HG03571 (cell line): ENCODE results near the gene ENTPD5.
"Not testable (repeated sequence)": the region's sequence is repeated elsewhere in the genome, so short reads cannot be mapped to it uniquely, and the experiment has no call there.

Experiments
- ATAC-seq: cut with Tn5 transposase; IDR thresholded peaks from one replicate; pipeline ENCODE4 v1.9.1; 2021; ENCODE audit not compliant: unreplicated experiment

ENTPD5 gene

GRCh38 chr14:74008843-74009499 is 10.1 kb downstream of the ENTPD5 start:
- ATAC-seq: no peak

DNA sequence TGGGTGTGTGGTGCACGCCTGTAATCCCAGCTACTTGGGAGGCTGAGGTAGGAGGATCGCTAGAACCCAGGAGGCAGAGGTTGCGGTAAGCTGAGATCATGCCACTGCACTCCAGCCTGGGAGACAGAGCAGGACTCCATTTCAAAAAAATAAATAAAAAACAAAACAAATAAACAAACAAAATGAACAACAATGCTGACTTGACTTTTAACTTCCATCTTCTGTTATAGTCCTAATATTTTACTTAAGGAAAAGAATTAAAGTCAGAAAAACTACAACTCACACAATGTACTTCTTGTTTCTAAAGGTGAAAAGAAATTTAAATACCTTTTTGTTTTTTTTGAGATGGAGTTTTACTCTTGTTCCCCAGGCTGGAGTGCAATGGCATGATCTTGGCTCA is 13.4 kb downstream of the ENTPD5 start:
- ATAC-seq: not testable (repeated sequence)

- no peak for ATAC-seq
Measured at GRCh38 chr14:73998726-73999125, 20.4 kb downstream of the ENTPD5 start.

- ATAC-seq: no peak
Measured at GRCh38 chr14:73997944-73998447, 21.1 kb downstream of the ENTPD5 start.

GRCh38 chr14:73997108-73997943 is 21.8 kb downstream of the ENTPD5 start:
- no peak for ATAC-seq

GRCh38 chr14:73996731-73997107 is 22.4 kb downstream of the ENTPD5 start:
- ATAC-seq: no peak

GRCh38 chr14:73995977-73996378 is 23.1 kb downstream of the ENTPD5 start:
- no peak for ATAC-seq

DNA sequence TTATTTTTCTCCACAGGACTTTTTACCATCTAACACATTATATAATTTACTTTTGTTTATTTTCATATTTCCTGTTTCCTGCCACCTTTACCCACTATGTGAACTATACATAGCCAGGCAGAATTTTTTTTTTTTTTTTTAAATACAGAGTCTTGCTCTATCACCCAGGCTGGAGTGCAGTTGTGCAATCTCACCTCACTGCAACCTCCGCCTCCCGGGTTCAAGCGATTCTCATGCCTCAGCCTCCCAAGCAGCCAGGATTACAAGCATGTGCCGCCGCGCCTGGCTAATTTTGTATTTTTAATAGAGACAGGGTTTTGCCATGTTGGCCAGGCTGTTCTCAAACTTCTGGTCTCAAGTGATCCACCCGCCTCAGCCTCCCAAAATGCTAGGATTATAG is 24.2 kb downstream of the ENTPD5 start:
- not testable (repeated sequence) for ATAC-seq

- ATAC-seq: no peak
Measured at GRCh38 chr14:73991092-73991491, 28.0 kb downstream of the ENTPD5 start.

DNA sequence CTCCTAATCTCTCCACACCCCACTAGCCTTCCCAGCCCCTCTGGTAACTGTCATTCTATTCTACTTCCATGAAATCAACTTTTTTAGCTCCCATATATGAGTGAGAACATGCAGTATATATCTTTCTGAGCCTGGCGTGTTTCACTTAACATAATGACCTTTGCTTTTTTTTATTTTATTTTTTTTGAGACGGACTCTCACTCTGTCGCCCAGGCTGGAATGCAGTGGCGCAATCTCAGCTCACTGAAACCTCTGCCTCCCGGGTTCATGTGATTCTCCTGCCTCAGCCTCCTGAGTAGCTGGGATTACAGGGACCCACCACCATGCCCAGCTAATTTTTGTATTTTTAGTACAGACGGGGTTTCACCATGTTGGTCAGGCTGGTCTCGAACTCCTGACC is 30.4 kb downstream of the ENTPD5 start:
- ATAC-seq: not testable (repeated sequence)

DNA sequence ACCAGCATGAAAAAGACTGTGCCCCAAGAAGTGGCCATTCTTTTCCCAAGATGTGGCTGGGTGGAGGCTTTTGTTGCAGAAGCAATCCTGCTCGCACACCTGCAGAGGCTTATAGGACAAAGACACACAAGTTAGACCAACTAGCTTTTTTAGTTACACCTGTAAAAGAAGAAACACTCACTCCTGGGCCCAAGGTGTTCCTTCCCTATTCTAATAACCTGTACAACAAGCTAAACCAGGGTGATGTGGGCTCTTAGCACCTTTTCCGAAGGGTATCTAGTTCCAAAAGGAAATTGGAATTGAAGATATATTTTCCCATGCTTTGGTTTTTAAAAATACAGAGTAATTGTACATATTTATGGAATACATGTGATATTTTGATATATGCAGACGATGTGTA is 31.0 kb downstream of the ENTPD5 start:
- no peak for ATAC-seq

DNA sequence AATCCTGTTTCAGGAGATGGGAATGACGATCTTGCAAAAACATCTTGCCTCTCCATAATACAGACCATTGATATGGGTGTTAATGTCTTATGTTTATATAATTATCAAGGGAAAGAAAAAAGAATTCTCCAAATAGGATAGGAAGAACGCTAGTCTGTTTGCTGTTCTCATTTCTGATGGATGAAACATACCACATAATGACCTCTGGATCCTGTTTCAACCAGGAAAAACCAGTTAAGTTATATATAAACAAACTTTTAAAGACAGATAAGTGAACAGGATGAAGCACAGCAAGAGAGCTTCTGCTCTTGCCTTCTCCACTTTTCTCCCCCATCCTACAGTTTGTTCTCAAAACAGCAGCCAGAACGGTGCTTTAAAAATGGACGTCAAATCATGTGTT is 41.2 kb downstream of the ENTPD5 start:
- no peak for ATAC-seq

DNA sequence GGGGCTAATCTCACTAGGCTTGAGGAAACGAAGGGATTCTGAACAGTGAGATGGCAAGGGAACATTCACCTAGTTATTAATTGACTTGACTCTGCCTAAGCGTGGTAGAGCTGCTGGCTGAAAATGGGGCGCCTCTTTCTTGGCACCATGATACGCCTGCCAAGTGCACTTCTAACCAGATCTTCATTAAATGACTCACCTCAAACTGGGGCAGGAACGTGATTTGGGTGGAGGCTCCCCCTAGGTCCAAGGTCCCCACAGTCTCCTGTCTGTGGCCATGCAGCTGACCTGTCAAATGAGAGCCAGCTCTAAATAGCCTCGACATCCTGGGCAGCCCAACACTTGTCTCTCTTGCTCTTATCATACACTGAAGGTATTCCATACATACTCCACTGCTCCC is 43.0 kb downstream of the ENTPD5 start:
- no peak for ATAC-seq

DNA sequence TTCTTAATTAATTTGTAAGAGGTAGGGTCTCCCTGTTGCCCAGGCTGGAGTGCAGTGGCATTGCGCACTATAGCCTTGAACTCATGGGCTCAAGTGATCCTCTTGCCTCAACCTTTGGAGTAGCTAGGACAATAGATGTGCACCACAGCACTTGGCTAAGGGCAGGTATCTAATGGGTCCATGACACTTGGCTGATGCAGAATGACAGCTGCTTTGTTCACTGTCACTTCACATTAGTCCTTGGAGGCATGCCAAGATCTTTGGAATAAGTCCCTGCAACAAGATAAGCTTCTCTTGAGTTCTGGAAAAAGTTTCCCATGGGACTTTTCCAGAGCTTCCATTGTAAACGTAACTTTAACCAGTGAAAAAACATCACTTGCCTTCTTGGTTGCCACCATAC is 45.6 kb downstream of the ENTPD5 start:
- ATAC-seq: no peak

DNA sequence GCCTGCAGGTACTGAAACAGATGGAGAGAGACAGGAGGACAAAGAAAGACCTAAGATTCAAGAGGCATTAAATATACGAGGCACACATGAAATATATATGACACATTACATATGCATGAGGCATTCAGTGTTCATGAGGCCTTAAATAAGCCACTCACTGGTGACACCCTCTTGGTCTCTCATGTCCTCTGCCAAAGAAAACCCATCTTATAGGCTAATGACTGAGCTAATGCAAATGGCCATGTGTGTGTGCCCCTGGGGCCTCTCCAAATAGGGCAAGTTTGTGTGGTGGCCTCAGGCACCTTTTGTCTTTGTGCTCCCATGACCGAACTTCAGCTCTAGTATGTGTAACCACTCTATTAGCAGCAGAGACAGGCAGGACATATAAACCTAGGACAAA is 50.2 kb downstream of the ENTPD5 start:
- no peak for ATAC-seq

GRCh38 chr14:73965216-73965615 is 53.9 kb downstream of the ENTPD5 start:
- no peak for ATAC-seq

GRCh38 chr14:73961192-73961591 is 57.9 kb downstream of the ENTPD5 start:
- ATAC-seq: no peak

DNA sequence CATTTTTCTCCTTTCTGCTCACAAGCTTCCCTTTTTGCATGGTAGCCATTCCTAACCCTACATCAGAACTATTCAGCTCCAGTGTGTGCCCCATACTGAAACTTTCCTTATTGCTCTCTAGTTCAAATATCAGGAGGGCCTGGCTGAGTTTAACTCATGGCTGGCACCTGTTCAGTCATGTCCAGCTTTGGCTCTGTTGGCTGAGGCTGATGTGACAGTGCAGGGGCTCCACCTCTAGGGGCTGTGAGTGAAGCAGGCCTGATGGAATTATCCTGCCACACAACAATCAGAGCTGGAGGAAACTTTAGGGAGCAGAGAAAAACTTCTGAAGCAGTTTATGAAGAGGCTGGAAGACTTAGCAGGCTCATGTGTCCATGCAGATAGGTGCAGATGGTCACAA is 60.5 kb downstream of the ENTPD5 start:
- ATAC-seq: no peak

GRCh38 chr14:73955674-73956073 is 63.4 kb downstream of the ENTPD5 start:
- no peak for ATAC-seq

- no peak for ATAC-seq
Measured at GRCh38 chr14:73953731-73954130, 65.4 kb downstream of the ENTPD5 start.

- peak; percentile 87 for ATAC-seq
Measured at GRCh38 chr14:73949752-73950734, 69.0 kb downstream of the ENTPD5 start, which contains the start of the genes COQ6 and FAM161B. COQ6 (plus strand) TSS chr14:73950302; CDS start chr14:73950333, 31 bp downstream. FAM161B (minus strand) TSS chr14:73950094; CDS start chr14:73950026, 68 bp downstream.
